Measurements from ENCODE around the gene TACC2.
"Not testable (repeated sequence)": the region's sequence is repeated elsewhere in the genome, so short reads cannot be mapped to it uniquely, and the experiment has no call there.

TACC2 gene

DNA sequence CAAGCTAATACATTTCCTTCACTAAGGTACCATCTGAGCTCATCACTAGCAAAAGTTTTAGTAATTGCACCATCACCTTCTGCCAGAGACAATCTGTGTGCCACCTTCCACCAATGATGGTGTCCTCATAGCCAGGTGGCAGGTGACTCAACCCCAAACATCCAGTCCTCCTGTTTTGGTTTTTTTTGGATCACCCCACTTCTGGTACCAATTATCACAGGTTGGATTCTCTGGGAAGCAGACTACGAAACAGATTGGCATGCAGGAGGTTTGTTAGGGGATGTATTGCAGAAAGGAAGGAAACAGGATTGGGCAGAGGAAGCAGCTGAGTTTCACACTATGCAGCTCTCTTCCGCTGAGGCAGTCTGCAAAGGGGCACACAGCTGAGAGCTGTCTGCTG lies 4.5 kb upstream of the TACC2 start:
- no peak for DNase-seq

- no peak for DNase-seq
Measured at GRCh38 chr10:121990015-121990677, 1.2 kb downstream of the TACC2 start.

- DNase-seq, result not testable (repeated sequence)
Measured at GRCh38 chr10:121991727-121992126, 2.8 kb downstream of the TACC2 start.

GRCh38 chr10:121994429-121994941 lies 5.5 kb downstream of the TACC2 start:
- no peak for DNase-seq

- no peak for DNase-seq
Measured at GRCh38 chr10:121998462-121998861, 9.5 kb downstream of the TACC2 start.

DNA sequence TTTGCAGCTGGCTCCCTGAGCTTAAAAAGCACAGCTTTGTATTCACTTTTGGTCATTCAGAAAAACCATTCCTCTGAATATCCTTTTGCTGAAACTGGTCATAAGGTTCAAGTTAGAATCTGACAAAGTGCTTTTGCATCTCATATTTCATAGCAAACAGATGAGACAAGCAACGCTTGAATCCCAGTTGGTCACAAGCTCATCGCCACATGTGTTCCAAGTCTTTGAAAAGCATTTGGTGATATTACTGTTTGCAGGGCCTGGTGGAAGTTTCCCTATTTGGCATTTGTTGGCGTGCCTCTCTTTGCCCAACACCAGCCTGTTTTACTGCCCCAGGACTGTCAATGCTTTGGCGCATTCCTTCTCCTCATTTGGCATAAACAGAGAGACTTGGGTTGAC lies 10.3 kb downstream of the TACC2 start:
- DNase-seq, result no peak

DNA sequence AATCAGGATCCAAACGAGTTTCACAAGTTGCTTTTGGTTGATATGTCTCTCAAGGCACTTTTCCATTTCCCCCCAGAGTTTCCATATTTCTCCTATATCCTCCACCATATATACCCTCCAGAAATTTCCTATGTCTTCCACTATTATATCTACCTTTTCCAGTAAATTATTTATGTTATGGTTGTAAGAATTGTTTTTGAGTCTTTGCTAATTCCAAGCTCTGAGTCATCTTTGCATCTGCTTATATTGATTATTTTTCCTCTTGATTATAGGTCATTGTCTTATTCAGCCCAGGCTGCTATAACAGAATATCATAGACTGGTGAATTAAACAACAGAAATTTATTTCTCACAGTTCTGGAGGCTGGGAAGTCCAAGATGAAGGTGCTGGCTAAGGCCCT lies 12.7 kb downstream of the TACC2 start:
- no peak for DNase-seq

DNA sequence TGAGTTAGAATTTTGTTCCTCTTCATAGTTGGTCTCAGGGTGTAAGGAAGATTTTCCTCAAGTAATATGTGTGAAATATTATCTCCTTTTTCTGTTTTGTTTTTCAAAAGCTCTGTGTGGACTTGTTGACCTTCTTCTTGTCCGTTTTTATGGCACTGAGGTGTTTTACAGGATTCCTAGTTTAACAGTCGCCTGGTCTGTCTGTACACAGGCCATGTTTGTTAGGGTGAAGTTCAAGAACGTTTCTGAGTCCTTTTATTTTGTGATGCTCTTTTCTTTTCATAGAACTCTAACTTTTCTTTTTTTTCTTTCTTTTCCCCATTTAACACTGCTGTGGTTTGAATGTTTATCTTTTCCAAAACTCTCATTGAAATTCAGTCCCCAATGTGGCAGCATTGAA lies 18.5 kb downstream of the TACC2 start:
- DNase-seq, result no peak

GRCh38 chr10:122010405-122011050 lies 21.6 kb downstream of the TACC2 start:
- DNase-seq, result no peak

- no peak for DNase-seq
Measured at GRCh38 chr10:122012731-122013130, 23.8 kb downstream of the TACC2 start.

DNA sequence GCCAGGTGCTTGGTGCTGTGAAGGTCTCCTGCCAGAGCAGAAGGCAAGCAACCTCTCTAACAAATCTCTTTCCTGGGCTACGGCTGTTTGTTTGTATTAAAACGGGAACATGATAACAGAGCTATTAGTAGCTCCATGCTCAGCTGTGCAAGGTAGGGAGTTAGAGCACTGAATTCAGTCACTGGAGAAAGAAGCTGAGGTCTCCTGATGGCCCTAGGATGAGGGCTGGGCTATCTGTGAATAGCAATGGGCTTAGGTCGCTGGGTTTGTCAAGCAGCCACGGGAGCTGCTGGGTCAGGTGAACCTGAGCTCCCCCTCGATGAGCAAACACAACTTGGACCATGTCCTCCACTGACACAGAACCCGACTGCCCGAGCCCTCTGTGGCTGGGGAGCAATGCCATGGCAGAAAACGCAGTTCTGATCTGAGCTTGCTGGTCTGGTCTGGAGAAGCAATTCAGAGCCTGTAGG lies 24.4 kb downstream of the TACC2 start:
- DNase-seq, result no peak

DNA sequence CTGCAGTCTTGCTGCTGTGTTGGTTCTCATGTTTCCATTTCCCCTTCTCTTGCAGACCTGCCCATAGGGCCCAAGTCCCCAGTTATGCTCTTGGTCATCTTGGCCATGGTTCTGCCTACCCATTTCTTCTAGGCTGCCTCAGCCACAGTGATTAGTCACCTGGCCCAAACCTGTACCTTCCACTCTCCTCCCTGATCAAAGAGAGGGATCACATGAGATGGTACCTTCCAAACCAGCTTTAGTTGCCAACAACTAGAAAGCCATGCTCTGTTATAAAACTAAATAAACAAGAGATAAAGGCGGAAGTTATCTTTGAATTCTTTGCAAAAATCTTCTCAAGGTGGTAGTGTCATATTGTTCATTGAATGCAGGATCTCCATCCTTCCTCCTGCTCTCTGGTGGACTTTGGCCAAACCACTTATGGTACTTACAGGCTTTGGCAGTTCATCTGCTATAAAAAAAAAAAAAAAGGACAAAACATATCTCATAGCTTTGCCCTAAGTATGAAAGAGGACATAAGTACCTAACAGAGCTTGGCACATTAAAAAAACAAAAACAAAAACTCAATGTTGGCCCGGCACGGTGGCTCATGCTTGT lies 25.8 kb downstream of the TACC2 start:
- DNase-seq, result no peak

DNA sequence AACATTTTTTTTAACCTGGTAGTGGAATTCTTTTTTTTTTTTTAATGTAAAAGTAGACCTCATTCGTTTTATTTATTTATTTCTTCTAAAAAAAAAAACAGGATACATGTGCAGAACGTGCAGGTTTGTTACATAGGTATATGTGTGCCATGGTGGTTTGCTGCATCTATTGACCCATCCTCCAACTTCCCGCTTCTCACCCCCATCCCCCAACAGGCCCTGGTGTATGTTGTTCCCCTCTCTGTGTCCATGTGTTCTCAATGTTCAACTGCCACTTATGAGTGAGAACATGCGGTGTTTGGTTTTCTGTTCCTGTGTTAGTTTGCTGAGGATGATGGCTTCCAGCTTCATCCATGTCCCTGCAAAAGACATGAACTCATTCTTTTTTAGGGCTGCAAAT lies 29.0 kb downstream of the TACC2 start:
- not testable (repeated sequence) for DNase-seq

DNA sequence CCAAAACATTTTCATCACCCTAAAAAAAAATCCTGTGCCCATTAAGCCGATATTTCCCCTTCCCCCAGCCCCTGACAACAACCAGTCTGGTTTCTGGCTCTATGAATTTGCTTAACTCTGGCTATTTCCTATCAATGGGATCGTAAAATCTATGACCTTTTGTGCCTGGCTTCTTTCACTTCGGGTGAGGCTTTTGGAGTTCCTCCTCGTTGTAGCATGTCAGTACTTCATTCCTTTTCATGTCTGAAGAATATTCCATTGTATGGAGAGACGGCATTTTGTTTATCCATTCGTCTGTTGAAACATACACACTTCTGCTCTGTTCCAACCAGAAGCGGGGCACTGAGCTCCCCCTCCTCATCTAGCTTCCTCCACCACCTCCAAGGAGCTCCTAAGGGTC lies 29.5 kb downstream of the TACC2 start:
- DNase-seq, result no peak

DNA sequence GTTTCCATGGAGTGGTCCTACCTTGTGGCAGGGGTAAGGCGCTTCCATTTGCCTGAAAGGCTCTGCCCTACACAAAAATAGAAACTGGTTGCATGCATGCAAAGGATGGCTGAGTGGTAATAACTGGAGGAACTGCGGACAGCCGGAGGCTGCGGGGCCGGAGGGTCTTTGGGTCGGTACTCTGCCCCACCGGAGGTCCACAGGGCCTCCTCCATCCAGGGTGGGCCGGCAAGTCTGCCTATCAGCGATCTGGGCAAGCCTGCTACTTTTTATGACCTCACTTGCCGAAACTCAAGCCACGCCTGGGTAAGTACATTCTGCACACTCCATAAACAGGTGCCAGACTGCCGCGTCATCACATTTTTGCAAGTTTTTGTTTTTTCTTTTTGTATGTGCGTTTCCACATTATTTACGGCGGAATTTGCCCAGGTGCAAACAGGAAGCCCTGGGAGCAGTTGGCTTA lies 30.0 kb downstream of the TACC2 start:
- no peak for DNase-seq

GRCh38 chr10:122019414-122019975 lies 30.5 kb downstream of the TACC2 start:
- no peak for DNase-seq

DNA sequence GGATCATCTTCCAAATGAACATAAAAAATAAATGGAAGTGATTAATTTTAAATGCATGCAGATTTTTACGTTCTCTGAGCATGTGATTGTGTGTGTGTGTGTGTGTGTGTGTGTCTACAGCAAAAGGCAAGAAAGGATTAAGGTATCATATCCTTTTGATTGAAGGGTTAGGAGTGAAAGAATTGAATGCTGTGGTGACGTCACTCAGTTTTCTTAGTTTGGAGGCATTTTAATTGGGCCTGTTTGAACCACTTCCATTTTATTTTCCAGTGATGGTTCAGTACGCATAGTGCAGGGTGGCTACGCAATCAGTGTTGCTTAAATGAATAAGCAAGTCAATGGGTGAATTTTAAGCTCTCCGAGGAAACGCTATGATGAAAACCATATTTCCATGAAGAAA lies 31.3 kb downstream of the TACC2 start:
- no peak for DNase-seq

DNA sequence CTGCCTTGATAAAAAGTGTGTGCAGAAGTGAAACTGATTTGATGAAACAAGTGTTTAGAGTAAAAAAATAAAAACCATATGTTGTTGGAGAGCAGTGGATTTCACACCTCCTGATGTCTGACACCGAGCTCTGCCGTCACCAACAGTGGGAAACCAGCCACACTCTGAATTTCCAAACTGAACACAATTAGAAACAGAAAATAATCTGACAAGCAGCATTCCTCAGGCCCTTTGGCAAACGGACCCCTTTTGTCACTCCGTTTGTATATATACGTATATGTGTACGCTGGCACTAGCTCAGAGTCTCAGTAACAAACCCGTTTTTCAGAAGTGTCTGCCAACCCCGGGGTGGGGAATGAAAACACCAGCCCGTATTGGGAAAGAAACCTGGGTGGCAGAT lies 32.4 kb downstream of the TACC2 start:
- no peak for DNase-seq

- no peak for DNase-seq
Measured at GRCh38 chr10:122021828-122022227, 32.9 kb downstream of the TACC2 start.

DNA sequence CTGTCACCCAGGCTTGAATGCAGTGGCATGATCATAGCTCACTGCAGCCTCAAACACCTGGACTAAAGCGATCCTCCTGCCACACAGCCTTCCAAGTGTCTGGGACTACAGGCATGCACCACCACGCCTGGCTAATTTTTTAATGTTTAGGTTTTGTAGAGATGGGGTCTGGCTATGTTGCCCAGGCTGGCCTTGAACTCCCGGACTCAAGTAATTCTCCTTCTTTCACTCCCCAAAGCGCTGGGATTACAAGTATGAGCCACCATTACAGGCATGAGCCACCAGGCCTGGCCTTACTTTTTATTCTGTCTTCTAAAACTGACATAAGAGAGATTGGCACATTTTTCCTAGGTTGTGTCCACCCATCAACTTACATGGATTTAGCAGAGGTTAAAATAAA lies 33.3 kb downstream of the TACC2 start:
- no peak for DNase-seq

- not testable (repeated sequence) for DNase-seq
Measured at GRCh38 chr10:122023257-122023656, 34.3 kb downstream of the TACC2 start.

DNA sequence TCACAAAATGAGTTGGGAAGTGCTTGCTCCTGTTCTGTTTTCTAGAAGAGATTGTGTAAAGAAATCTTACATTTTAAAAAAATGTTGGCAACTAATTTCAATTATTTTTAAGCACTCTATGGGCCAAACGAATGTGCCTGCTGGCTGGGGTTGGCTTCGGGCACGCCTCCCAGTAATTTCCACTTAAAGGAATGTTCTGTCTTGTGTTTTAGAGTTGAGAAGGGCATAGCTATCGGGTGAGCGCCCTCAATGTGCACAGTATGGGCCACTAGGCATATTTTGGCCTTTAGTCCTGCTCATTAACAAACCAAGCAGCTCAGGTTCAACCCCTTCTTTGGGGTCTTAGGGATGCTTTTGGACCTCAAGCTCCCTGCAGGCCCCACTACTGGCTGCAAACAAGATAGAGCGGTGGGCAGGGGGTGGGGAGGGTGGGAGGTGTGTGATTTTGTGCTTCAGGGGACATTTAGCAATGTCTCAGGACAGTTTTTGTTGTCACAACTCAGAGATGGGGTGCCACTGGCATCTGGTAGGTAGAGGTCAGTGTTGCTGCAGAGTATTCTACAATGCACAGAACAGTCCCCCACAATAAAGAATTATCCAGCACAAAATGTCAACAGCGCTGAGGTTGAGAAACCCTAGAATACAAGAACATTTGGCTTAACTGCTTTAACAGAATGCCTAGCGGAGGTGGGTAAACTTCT lies 40.7 kb downstream of the TACC2 start:
- no peak for DNase-seq

- DNase-seq, result no peak
Measured at GRCh38 chr10:122030200-122030552, 41.2 kb downstream of the TACC2 start.

Measured in stimulated activated CD4-positive, alpha-beta T cell treated with anti-CD3 and anti-CD28 coated beads, Interleukin-2, amount 100 ng/mL, for 24 hours (primary cell).